ENCODE results near the gene TBC1D24. TPM values are rescaled to one million over a fixed set of nuclear protein-coding genes. Genes with fewer than 3 reads are reported as not detected.
A peak's percentile ranks its signal among the peaks of the same experiment; 100 is the strongest.
"Not testable (repeated sequence)": the region's sequence is repeated elsewhere in the genome, so short reads cannot be mapped to it uniquely, and the experiment has no call there.

Gene TBC1D24
- total RNA-seq, 3 donors from 2014 or later: 6.9 to 14.3 (median 8.5) TPM

DNA sequence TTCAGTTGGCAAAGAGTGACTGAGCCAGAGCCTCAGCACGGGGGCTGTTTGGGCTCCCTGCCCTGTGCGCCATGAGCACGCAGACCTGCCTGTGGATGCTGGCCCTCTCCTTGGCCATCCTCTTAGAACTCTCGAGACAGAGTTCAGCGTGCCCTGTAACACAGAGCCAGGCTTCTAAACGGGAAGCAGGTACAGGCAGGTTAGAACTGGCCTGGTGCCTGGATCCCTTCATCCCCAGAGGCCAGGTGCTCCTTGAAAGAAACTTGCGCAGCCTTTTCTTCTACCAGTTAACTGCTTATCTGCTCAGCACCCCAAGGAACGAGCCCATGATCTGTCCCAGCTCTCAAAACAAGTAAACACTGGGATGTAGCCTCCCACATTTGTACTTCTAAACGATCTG is 38.8 kb upstream of the TBC1D24 start:
- H3K36me3 ChIP-seq (ENCODE audit: low read depth): no peaks in the 10 kb centered on the region
- intact Hi-C loops (cut with DNase I, micrococcal nuclease): no loop called here
- ATAC-seq: no peak

DNA sequence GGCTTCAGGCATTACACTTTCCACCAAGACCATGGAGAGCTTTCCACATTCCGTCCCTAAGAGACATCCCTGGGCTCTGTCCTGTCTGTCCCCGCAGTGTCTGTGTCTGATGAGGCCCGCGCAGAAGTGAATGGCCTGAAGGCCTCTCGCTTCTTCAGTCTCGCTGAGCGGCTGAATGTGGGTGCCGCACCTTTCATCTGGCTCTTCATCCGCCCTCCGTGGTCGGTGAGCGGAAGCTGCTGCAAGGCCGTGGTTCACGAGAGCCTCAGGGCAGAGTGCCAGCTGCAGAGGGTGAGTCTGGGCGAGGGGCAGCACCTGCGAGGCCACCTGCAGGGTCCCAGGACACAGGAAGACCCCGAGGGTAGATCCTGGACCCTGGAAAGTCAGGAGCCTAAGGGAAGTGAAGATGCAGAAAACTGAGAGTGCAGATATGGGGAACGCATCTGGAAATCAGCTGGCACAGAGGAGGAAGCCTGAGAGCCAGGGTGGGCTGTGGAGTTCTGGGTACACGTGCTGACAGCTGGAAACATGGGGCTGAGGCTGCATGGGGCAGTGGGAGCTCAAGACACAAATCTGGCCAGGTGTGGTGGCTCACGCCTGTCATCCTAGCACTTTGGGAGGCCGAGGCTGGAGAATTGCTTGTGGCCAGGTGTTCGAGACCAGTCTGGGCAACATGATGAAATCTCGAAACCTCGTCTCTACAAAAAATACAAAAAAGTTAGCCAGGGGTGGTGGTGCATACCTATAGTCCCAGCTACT is 37.7 kb upstream of the TBC1D24 start:
- intact Hi-C loops (cut with DNase I, micrococcal nuclease): no loop called here
- no peaks in the 10 kb centered on the region for H3K4me1 ChIP-seq (ENCODE audit: low read depth)
- TF ChIP-seq, protein P1, sequence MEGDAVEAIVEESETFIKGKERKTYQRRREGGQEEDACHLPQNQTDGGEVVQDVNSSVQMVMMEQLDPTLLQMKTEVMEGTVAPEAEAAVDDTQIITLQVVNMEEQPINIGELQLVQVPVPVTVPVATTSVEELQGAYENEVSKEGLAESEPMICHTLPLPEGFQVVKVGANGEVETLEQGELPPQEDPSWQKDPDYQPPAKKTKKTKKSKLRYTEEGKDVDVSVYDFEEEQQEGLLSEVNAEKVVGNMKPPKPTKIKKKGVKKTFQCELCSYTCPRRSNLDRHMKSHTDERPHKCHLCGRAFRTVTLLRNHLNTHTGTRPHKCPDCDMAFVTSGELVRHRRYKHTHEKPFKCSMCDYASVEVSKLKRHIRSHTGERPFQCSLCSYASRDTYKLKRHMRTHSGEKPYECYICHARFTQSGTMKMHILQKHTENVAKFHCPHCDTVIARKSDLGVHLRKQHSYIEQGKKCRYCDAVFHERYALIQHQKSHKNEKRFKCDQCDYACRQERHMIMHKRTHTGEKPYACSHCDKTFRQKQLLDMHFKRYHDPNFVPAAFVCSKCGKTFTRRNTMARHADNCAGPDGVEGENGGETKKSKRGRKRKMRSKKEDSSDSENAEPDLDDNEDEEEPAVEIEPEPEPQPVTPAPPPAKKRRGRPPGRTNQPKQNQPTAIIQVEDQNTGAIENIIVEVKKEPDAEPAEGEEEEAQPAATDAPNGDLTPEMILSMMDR (IDR thresholded peaks at IDR 0.05): no peak
- DNase-seq: peak in 1 of 3 donors; percentile 40
- no peaks in the 10 kb centered on the region for H3K36me3 ChIP-seq (ENCODE audit: low read depth)
- no peak overlapping the region for H3K4me3 ChIP-seq
- no peaks in the 10 kb centered on the region for H3K9me3 ChIP-seq
- ATAC-seq: no peak

More for the DNA sequence above, 38.8 kb upstream of the TBC1D24 start:
- no peak overlapping the region for H3K4me3 ChIP-seq
- TF ChIP-seq, protein P1 (IDR thresholded peaks at IDR 0.05): no peak
- peak in 1 of 3 donors; percentile 23 for DNase-seq
- H3K4me1 ChIP-seq (ENCODE audit: low read depth): no peaks in the 10 kb centered on the region
- H3K9me3 ChIP-seq: no peaks in the 10 kb centered on the region

DNA sequence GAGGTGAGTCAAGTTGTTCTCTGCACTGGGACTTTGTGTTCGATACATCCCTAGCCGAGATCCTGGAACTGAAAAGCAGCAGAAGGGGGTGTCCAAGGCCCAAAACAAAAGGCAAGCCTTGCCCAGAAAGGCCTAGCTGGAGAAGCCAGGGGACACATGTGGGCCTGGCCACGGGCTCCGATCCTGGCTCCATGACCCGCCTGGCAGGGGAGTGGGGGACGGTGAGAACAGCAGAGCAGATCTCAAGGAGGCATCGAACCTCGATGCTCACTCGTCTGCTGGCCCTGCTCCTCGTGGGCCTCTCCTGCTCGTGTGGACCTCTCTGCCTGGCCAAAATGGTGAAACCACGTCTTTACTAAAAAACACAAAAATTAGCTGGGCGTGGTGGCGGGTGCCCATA is 36.8 kb upstream of the TBC1D24 start:
- Histone ChIP-seq H3K36me3 (ENCODE audit: low read depth) (no peaks in the 10 kb centered on the region), H3K4me1 (ENCODE audit: low read depth) (no peaks in the 10 kb centered on the region), H3K9me3 (no peaks in the 10 kb centered on the region), H3K4me3 (no peak overlapping the region)
- intact Hi-C loops (cut with DNase I, micrococcal nuclease): no loop called here
- ATAC-seq: no peak
- TF ChIP-seq, protein P1 (IDR thresholded peaks at IDR 0.05): no peak
- peak in 1 of 3 donors; percentile 40 for DNase-seq

DNA sequence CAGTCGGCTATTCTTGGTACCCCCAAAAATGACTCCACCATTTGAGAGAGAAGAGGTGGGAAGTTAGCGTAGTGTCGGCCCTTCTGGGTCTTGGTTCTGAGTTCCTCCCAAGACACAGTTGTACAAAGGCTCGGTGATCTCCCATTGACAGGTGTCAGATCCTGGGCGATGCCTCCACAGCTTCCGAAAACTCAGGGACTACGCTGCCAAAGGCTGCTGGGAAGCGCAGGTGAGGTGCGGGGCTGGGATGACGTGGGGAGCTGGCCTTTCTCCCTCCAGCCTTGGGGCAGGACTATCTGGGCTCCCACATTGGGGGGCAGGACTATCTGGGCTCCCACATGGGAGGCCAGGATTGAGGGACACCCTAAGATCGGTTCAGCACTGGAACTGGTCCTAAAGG is 35.3 kb upstream of the TBC1D24 start:
- no peak overlapping the region for H3K4me3 ChIP-seq
- H3K9me3 ChIP-seq: no peaks in the 10 kb centered on the region
- H3K36me3 ChIP-seq (ENCODE audit: low read depth): no peaks in the 10 kb centered on the region
- no peak for ATAC-seq
- TF ChIP-seq, protein P1 (IDR thresholded peaks at IDR 0.05): no peak
- intact Hi-C loops (cut with DNase I, micrococcal nuclease): no loop called here
- DNase-seq: peak in 1 of 3 donors; percentile 28
- H3K4me1 ChIP-seq (ENCODE audit: low read depth): no peaks in the 10 kb centered on the region

DNA sequence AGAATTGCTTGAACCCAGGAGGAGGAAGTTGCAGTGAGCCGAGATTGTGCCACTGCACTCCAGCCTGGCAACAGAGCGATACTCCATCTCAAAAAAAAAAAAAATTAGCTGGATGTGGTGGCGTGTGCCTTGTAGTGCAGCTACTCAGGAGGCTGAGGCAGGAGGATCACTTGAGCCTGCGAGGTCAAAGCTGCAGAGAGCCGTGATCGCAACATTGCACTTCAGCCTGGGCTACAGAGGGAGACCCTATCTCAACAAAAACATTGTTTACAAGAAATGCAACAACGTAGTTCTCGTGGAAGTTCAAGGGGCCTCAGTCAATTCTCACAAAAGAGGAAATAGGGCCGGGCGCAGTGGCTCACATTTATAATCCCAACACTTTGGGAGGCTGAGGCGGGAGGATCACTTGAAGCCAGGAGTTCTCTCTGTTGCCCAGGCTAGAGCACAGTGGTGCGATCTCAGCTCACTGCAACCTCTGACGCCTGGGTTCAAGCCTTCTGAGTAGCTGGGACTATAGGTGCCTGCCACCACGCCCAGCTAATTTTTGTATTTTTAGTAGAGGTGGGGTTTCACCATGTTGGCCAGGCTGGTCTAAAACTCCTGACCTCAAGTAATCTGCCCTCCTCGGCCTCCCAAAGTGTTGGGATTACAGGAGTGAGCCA is 33.7 kb upstream of the TBC1D24 start:
- H3K4me3 ChIP-seq; H3K4me1 ChIP-seq (ENCODE audit: low read depth); ATAC-seq; H3K9me3 ChIP-seq; H3K36me3 ChIP-seq (ENCODE audit: low read depth): not testable (repeated sequence)
- intact Hi-C loops (cut with DNase I, micrococcal nuclease): loop anchor here in 1 of 2 donors (10.0 kb wide), 1 partner anchor 46 kb away; no protein-coding TSS in a partner anchor
- DNase-seq: peak in 1 of 3 donors; percentile 17

GRCh38 chr16:2443555-2443954 is 31.4 kb upstream of the TBC1D24 start:
- H3K4me3 ChIP-seq: no peak overlapping the region
- H3K9me3 ChIP-seq: no peaks in the 10 kb centered on the region
- intact Hi-C loops (cut with DNase I, micrococcal nuclease): loop anchor here in 1 of 2 donors (10.0 kb wide), 1 partner anchor 49 kb away; no protein-coding TSS in a partner anchor
- H3K4me1 ChIP-seq (ENCODE audit: low read depth): no peaks in the 10 kb centered on the region
- TF ChIP-seq, protein P1 (IDR thresholded peaks at IDR 0.05): no peak
- H3K36me3 ChIP-seq (ENCODE audit: low read depth): no peaks in the 10 kb centered on the region
- ATAC-seq: no peak
- no peak for DNase-seq
